CD4-positive, alpha-beta memory T cell (primary cell): ENCODE measurements around the gene RPL36. TPM values are rescaled to one million over a fixed set of nuclear protein-coding genes. Genes with fewer than 3 reads are reported as not detected.
A peak's percentile ranks its signal among the peaks of the same experiment; 100 is the strongest.

Experiments used
- CTCF ChIA-PET: fragments of 350-600 bp; sonication (Branson Sonifier 250); formaldehyde crosslinking; loops from one replicate; lab custom pipeline; 2021; ENCODE audit warnings: inconsistent platforms; ENCODE audit not compliant: partially characterized antibody; lab: Charles Lee
- POLR2A ChIA-PET: fragments of 350-600 bp; sonication (Branson Sonifier 250); formaldehyde crosslinking; loops from one replicate; lab custom pipeline; 2021; ENCODE audit not compliant: partially characterized antibody; lab: Charles Lee
- DNase-seq, 5 donors: peaks; one replicate each; pipeline versions ENCODE4 v3.0.0 to v3.0.0-alpha.2; 2020 to 2022; ENCODE audit warnings: mixed read lengths in 1 of 5
- H3K27ac ChIP-seq: one replicate; pipeline ENCODE4 v1.7.0; 2013; ENCODE audit warnings: low read depth, low read length
- H3K27me3 ChIP-seq: 2 replicates; pipeline ENCODE4 v1.7.0; 2013; ENCODE audit warnings: mild to moderate bottlenecking, low read length, moderate library complexity; ENCODE audit not compliant: insufficient read depth
- H3K36me3 ChIP-seq: 2 replicates; pipeline ENCODE4 v1.7.0; 2013; ENCODE audit warnings: mild to moderate bottlenecking, low read length, moderate library complexity; ENCODE audit not compliant: insufficient read depth
- H3K4me1 ChIP-seq: 2 replicates; pipeline ENCODE4 v1.7.0; 2013; ENCODE audit warnings: mild to moderate bottlenecking, low read length, moderate library complexity; ENCODE audit not compliant: insufficient read depth
- H3K4me3 ChIP-seq, 2 donors: one replicate each; pipeline ENCODE4 v1.7.0; 2013; ENCODE audit warnings: low read length in 2 of 2, mild to moderate bottlenecking in 1 of 2
- H3K9me3 ChIP-seq, 2 donors: one replicate each; pipeline ENCODE4 v1.7.0; 2013; ENCODE audit warnings: low read length in 2 of 2, control low read depth in 1 of 2; ENCODE audit not compliant: control insufficient read depth in 1 of 2
- H3K27ac Mint-ChIP-seq, 7 donors: one replicate each; pipeline ENCODE4 v1.8.0; 2020 to 2021; ENCODE audit warnings: mixed read lengths in 7 of 7, mild to moderate bottlenecking in 6 of 7, inconsistent platforms in 3 of 7, moderate library complexity in 3 of 7
- H3K27me3 Mint-ChIP-seq, 2 donors: one replicate each; pipeline ENCODE4 v1.8.0; 2020 to 2021; ENCODE audit warnings: mixed read lengths in 2 of 2
- H3K36me3 Mint-ChIP-seq, 2 donors: one replicate each; pipeline ENCODE4 v1.8.0; 2020 to 2021; ENCODE audit warnings: mixed read lengths in 2 of 2, inconsistent platforms in 1 of 2, mild to moderate bottlenecking in 1 of 2
- H3K4me1 Mint-ChIP-seq, 4 donors: one replicate each; pipeline ENCODE4 v1.8.0; 2020 to 2021; ENCODE audit warnings: mixed read lengths in 4 of 4, mild to moderate bottlenecking in 1 of 4
- H3K4me3 Mint-ChIP-seq, 8 donors: one replicate each; pipeline ENCODE4 v1.8.0; 2020 to 2021; ENCODE audit warnings: mixed read lengths in 8 of 8, mild to moderate bottlenecking in 7 of 8, moderate library complexity in 6 of 8, inconsistent platforms in 3 of 8
- H3K9me3 Mint-ChIP-seq, 8 donors: one replicate each; pipeline ENCODE4 v1.8.0; 2020 to 2021; ENCODE audit warnings: mixed read lengths in 8 of 8, mild to moderate bottlenecking in 5 of 8, inconsistent platforms in 3 of 8, moderate library complexity in 1 of 8
- intact Hi-C: fragments of 100-400 bp; cut with micrococcal nuclease; formaldehyde crosslinking; loops from one replicate; pipeline ENCODE4 v1.15.1; 2023
- polyA plus RNA-seq, 2 donors: library from polyadenylated mRNA; unstranded; fragments of 300-500 nt; fragmentation: Illumina TruSeq; gene quantifications; one replicate each; pipeline ENCODE4 v1.2.3, GENCODE V29; 2021
- total RNA-seq, 2 experiments: library from RNA; stranded (reverse); gene quantifications; one replicate each; pipeline ENCODE4 v1.2.3, GENCODE V29; 2021

The RPL36 gene
- total and polyA plus RNA-seq, 4 experiments from 2014 or later, result 1,675 to 2,485 (median 1,812) TPM

DNA sequence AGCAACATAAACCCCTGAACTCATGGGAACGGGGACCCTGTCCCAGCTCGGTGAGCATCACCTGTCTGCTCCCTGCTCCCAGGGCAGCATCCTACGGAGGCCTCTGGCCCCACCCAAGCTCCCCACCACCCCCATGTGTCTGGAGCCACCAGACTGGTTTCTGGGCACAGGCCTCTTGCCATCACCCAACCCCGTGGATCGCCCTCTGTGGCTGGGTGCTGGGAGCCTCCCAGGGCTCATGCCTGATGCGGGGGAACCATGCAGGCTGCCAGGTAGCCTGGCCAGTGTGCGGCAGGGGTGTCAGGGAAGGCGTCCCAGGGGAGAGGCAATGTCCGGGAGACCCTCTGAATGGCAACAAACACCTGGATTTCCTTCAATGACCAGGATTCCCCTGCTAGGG is 12.5 kb upstream of the RPL36 start:
- H3K4me3 Mint-ChIP-seq, result no peak overlapping the region
- POLR2A ChIA-PET, result interaction anchor here (1.2 to 2.1 kb wide), 3 partner anchors 9 to 13 kb away, joined by 4 to 6 read pairs (median 5); no protein-coding TSS in a partner anchor
- intact Hi-C loops, result no loop called here
- CTCF ChIA-PET, result interaction anchor here (2.1 kb wide), 1 partner anchor 9 kb away, joined by 7 read pairs; no protein-coding TSS in a partner anchor
- peak in 1 of 5 donors; percentile 29 for DNase-seq
- H3K4me1 Mint-ChIP-seq, result peaks cover 16 to 33% (median 28%) of the 10 kb centered on the region in 4 donors
- Histone ChIP-seq H3K9me3 (no peaks in the 10 kb centered on the region), H3K4me3 (no peak overlapping the region), H3K27ac (no peak overlapping the region), H3K4me1 (peaks cover 21% of the 10 kb centered on the region), H3K36me3 (no peaks in the 10 kb centered on the region), H3K27me3 (no peaks in the 10 kb centered on the region)
- peaks cover 0 to 4% of the 10 kb centered on the region in 2 donors for H3K36me3 Mint-ChIP-seq
- no peaks in the 10 kb centered on the region for H3K27me3 Mint-ChIP-seq
- peak overlapping the region in 1 of 7 donors; percentile 68 for H3K27ac Mint-ChIP-seq
- H3K9me3 Mint-ChIP-seq, result peaks cover 0 to 6% (median 0%) of the 10 kb centered on the region in 8 donors

DNA sequence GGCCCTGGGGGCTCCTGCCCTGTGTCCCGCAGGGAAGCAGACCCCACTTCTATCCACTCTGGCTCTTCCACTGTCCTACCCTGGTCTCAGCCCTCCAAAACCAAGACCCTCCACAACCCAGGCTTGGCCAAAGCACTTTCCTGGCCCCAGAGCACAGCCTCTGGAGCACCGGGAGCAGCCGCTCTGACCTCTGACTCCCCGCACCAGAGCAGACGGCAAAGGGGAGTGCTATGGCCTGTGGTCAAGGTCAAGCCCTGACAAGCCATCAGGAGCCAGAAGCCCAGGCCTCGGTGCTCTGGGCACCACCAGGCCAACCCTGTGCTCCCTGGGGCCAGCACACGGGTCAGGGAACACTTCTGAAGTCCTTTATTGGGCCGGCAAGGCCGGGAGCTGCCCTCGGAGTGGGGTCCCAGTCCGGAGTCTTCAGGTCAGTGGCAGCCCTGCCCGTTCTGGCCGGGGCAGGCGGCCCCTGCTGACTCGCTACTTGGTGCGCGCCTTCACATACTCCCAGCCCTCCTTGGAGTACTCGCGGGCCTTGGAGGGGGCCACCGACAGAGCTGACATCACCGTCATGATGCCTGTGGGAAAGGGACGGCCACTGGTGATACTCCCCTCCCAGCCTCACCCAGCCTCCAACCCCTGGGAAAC is 11.9 kb upstream of the RPL36 start:
- Histone ChIP-seq H3K4me1 (peaks cover 21% of the 10 kb centered on the region), H3K36me3 (no peaks in the 10 kb centered on the region), H3K27ac (no peak overlapping the region), H3K4me3 (no peak overlapping the region), H3K9me3 (no peaks in the 10 kb centered on the region), H3K27me3 (no peaks in the 10 kb centered on the region)
- Mint-ChIP-seq H3K27ac (no peak overlapping the region), H3K36me3 (peaks cover 0 to 4% of the 10 kb centered on the region in 2 donors), H3K4me3 (peak overlapping the region in 1 of 8 donors; percentile 12), H3K4me1 (peaks cover 17 to 35% (median 28%) of the 10 kb centered on the region in 4 donors), H3K9me3 (peaks cover 0 to 6% (median 0%) of the 10 kb centered on the region in 8 donors), H3K27me3 (no peaks in the 10 kb centered on the region)
- DNase-seq, result peak in 1 of 5 donors; percentile 33
- ChIA-PET POLR2A (interaction anchor here (0.6 to 2.8 kb wide), 3 partner anchors 9 to 1084 kb away, joined by 4 to 13 read pairs (median 4); no protein-coding TSS in a partner anchor), CTCF (no interaction called here)
- intact Hi-C loops, result no loop called here

DNA sequence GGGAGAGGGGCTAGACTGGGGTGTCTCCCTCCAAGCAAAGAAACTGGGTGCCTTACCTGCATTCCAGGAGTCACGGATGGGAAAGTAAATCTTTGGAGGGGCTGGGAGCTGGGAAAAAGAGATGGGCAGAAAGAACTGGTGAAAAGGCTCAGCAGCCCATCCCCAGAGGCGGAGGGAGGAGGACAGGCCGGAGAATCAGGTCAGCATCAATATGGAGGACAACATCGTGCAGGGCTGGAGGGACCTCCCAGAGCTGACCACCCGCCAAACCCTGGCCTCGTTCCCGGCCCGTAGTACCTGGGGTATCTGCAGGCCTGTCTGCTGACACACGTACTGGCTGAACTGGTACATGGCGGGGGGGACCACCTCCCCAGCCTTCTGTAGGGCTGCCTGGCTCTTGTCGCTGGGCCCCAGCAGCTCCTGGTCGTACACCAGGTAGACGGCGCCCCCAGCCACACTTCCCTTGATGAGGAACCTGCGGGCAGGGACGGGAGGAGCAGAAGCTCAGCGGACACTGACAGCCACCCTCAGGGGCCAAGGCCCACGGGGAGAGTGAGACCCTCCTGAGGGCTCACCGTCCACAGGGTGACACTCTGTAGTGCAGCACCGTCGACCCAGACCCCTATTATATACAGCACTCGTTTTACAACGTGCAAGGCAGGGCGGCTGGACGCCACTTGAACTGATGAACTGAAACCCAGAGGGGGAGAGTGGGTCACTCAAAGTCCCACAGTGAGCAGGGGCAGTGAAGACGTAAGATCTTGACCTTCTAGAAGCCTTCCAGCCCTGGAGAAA is 10.6 kb upstream of the RPL36 start:
- H3K4me1 ChIP-seq, result peaks cover 21% of the 10 kb centered on the region
- no peaks in the 10 kb centered on the region for H3K9me3 ChIP-seq
- peak overlapping the region; percentile 87 for H3K27ac ChIP-seq
- H3K36me3 Mint-ChIP-seq, result peaks cover 0 to 4% of the 10 kb centered on the region in 2 donors
- no peak for DNase-seq
- H3K27ac Mint-ChIP-seq, result peak overlapping the region; percentile 94 to 100 (median 99)
- peak overlapping the region; percentile 62 to 96 for H3K4me3 ChIP-seq
- H3K36me3 ChIP-seq, result no peaks in the 10 kb centered on the region
- H3K27me3 Mint-ChIP-seq, result no peaks in the 10 kb centered on the region
- CTCF ChIA-PET, result no interaction called here
- peaks cover 18 to 41% (median 26%) of the 10 kb centered on the region in 4 donors for H3K4me1 Mint-ChIP-seq
- intact Hi-C loops, result loop anchor here (1.0 to 2.0 kb wide), 6 partner anchors 11 to 299 kb away; partner anchors contain the start of genes CATSPERD, LONP1, RANBP3 and RPL36
- H3K9me3 Mint-ChIP-seq, result peaks cover 0 to 6% (median 0%) of the 10 kb centered on the region in 8 donors
- peak overlapping the region; percentile 87 to 98 (median 93) for H3K4me3 Mint-ChIP-seq
- POLR2A ChIA-PET, result interaction anchor here (0.6 to 2.8 kb wide), 6 partner anchors 7 to 56 kb away, joined by 3 to 13 read pairs (median 4); partner anchors contain the start of genes RPL36 and SAFB
- H3K27me3 ChIP-seq, result no peaks in the 10 kb centered on the region

DNA sequence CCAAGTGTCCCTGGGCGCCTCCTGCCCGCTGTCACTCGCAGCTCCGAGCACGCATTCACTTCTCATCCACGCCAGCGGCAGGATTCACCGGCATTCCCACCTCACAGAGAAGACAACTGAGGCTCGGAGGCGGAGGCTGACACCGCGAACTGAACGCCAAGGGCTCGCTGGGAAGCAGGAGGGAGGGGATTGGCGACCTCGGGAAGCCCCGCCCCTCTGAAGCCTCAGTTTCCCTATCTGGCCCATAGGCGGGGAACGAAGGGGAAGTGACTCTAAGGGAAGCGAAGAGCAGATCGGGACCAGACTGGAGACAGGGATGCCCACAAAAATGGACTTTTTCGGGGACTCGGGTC is 10.0 kb upstream of the RPL36 start:
- Histone ChIP-seq H3K36me3 (no peaks in the 10 kb centered on the region), H3K9me3 (no peaks in the 10 kb centered on the region), H3K27ac (peak overlapping the region; percentile 87), H3K4me1 (peaks cover 21% of the 10 kb centered on the region), H3K4me3 (peak overlapping the region; percentile 62 to 96), H3K27me3 (no peaks in the 10 kb centered on the region)
- intact Hi-C loops, result loop anchor here (1.0 to 2.0 kb wide), 6 partner anchors 10 to 299 kb away; partner anchors contain the start of genes CATSPERD, LONP1, RANBP3 and RPL36
- Mint-ChIP-seq H3K36me3 (peaks cover 0 to 4% of the 10 kb centered on the region in 2 donors), H3K27ac (peak overlapping the region; percentile 94 to 100 (median 99)), H3K4me3 (peak overlapping the region; percentile 87 to 98 (median 93)), H3K27me3 (no peaks in the 10 kb centered on the region), H3K4me1 (peaks cover 18 to 41% (median 26%) of the 10 kb centered on the region in 4 donors), H3K9me3 (peaks cover 0 to 6% (median 0%) of the 10 kb centered on the region in 8 donors)
- DNase-seq, result peak in 1 of 5 donors; percentile 48
- ChIA-PET CTCF (no interaction called here), POLR2A (interaction anchor here (0.6 to 2.8 kb wide), 5 partner anchors 10 to 57 kb away, joined by 3 to 13 read pairs (median 4); partner anchors contain the start of genes RPL36 and SAFB)

DNA sequence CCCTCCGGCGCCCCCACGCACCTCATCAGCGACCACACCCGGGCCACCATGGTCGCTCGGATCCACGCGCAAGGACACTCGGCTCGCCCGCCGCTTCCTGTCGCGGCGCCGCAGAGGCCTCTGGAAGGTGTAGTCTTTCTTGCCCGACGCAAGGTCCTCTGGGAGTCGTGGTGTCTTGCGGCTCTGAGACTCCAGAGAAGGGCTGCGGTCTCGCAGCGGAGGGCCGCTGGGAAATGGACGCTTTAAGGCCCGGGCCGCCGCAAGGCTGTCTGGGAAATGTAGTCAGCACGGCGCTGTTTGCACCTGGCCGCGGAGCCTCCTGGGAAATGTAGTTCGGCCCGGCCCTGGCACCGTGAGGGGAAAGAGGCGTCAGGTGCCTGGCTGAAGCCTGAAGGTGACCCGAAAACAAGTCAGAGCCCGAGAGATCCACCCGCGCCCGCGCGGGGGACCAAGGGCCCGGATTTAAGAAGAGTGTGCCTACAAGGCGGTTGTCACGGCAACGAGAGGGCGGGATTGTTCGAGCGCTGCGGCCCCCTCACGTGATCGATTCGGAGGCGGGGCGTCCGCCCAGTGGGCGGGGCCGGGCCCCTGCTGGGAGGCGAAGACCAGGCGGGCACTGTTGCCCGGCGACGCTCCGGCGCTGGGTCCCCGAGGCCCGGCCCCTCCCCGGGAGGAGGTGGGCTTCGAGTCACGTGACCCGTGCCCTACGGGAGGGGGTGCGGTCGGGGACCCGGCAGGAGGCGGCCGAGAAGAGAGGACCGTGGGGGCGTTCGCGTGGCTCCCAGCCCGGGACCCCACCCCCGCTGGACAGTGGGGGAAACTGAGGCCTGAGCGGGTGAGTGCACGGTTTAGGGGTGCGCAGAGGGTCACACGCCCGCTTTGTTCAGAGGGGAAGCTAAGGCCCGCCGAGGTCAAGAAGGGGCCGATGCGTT is 9.4 kb upstream of the RPL36 start, which contains the start of the genes HSD11B1L and MICOS13:
TSS of gene HSD11B1L (plus strand) at position 591 of the 932 bp plus-strand sequence. CDS start 3,806 bp downstream, outside the sequence.
TSS of gene MICOS13 (minus strand) at position 80 of the 932 bp plus-strand sequence. CDS start at position 50, 30 bp downstream.
- Histone ChIP-seq H3K36me3 (no peaks in the 10 kb centered on the region), H3K27ac (peak within 1 kb of the TSS; percentile 87), H3K27me3 (no peaks in the 10 kb centered on the region), H3K4me1 (peaks cover 21% of the 10 kb centered on the region), H3K9me3 (no peaks in the 10 kb centered on the region), H3K4me3 (peak within 1 kb of the TSS; percentile 62 to 96)
- ChIA-PET POLR2A (interaction anchor here (1.0 to 2.8 kb wide), 4 partner anchors 9 to 58 kb away, joined by 3 to 13 read pairs (median 6); partner anchors contain the start of genes RPL36 and SAFB), CTCF (interaction anchor here (1.2 kb wide), 1 partner anchor 9 kb away, joined by 6 read pairs; the partner anchor contains the start of gene RPL36)
- Mint-ChIP-seq H3K4me3 (peak within 1 kb of the TSS; percentile 87 to 98 (median 93)), H3K4me1 (peaks cover 18 to 41% (median 26%) of the 10 kb centered on the region in 4 donors), H3K9me3 (peaks cover 0 to 6% (median 0%) of the 10 kb centered on the region in 8 donors), H3K36me3 (peaks cover 0 to 4% of the 10 kb centered on the region in 2 donors), H3K27ac (peak within 1 kb of the TSS; percentile 94 to 100 (median 99)), H3K27me3 (no peaks in the 10 kb centered on the region)
- intact Hi-C loops, result loop anchor here (1.0 to 2.0 kb wide), 6 partner anchors 10 to 298 kb away; partner anchors contain the start of genes CATSPERD, LONP1, RANBP3 and RPL36
- peak; percentile 99 to 100 (median 99) for DNase-seq
